Fibroblast of lung (primary cell): ENCODE measurements around the gene SH3BP4.

Experiments used
- CTCF ChIP-seq, 2 donors: IDR thresholded peaks in 1 of 2; conservative IDR thresholded peaks in 1 of 2; 1 replicate in 1 of 2; 2 replicates in 1 of 2; pipeline ENCODE4 v1.5.1; 2011 to 2012; ENCODE audit warnings: low read length in 2 of 2, control low read depth in 1 of 2, inconsistent platforms in 1 of 2, low read depth in 1 of 2, mild to moderate bottlenecking in 1 of 2
- EZH2 ChIP-seq: IDR thresholded peaks from 2 replicates; pipeline ENCODE4 v1.5.1; 2012; ENCODE audit warnings: low read length, control low read depth, mild to moderate bottlenecking; ENCODE audit errors: missing control alignments

GRCh38 chr2:234904785-234905184, 47.0 kb upstream of the SH3BP4 start:
- TF ChIP-seq CTCF (conservative IDR thresholded peaks at IDR 0.05 in 1 of 2, IDR thresholded peaks at IDR 0.05 in 1 of 2; ENCODE audit: low read depth in 1 of 2, low read length in 2 of 2) (no peak), EZH2 (no peak)
